Small intestine (tissue), 7 donors: ENCODE results near the gene GRHL1. TPM values are rescaled to one million over a fixed set of nuclear protein-coding genes. Genes with fewer than 3 reads are reported as not detected.
"Not testable (repeated sequence)": the region's sequence is repeated elsewhere in the genome, so short reads cannot be mapped to it uniquely, and the experiment has no call there.

ENCODE experiments used
- DNase-seq, 2 donors: peaks; one replicate each; pipeline versions ENCODE4 v3.0.0 to v3.0.0-alpha.2; 2013
- FAIRE-seq: peaks from 2 replicates; lab custom pipeline; 2012; peaks lifted over from hg19 to GRCh38; lab: Jason Lieb, UNC
- H3K27ac ChIP-seq, 3 donors: one replicate each; pipeline ENCODE4 v1.5.1; 2013; ENCODE audit warnings: low read length in 2 of 3, mild to moderate bottlenecking in 2 of 3, control low read depth in 1 of 3, inconsistent platforms in 1 of 3, low read depth in 1 of 3, moderate library complexity in 1 of 3
- H3K27me3 ChIP-seq, 3 donors: one replicate each; pipeline ENCODE4 v1.6.1; 2013; ENCODE audit warnings: low read length in 3 of 3, inconsistent platforms in 1 of 3; ENCODE audit not compliant: control insufficient read depth in 3 of 3, insufficient read depth in 3 of 3
- H3K36me3 ChIP-seq, 3 donors: one replicate each; pipeline ENCODE4 v1.6.1; 2013; ENCODE audit warnings: low read length in 3 of 3, inconsistent platforms in 1 of 3, low read depth in 1 of 3, mild to moderate bottlenecking in 1 of 3, moderate library complexity in 1 of 3; ENCODE audit not compliant: control insufficient read depth in 3 of 3, insufficient read depth in 2 of 3
- H3K4me1 ChIP-seq, 3 donors: one replicate each; pipeline ENCODE4 v1.6.1; 2013; ENCODE audit warnings: low read length in 2 of 3, inconsistent platforms in 1 of 3, low read depth in 1 of 3, mild to moderate bottlenecking in 1 of 3, moderate library complexity in 1 of 3; ENCODE audit not compliant: control insufficient read depth in 3 of 3, insufficient read depth in 2 of 3
- H3K4me3 ChIP-seq, 3 donors: one replicate each; pipeline ENCODE4 v1.5.1; 2013; ENCODE audit warnings: low read length in 3 of 3, control low read depth in 1 of 3, inconsistent platforms in 1 of 3, low read depth in 1 of 3, mild to moderate bottlenecking in 1 of 3, moderate library complexity in 1 of 3
- H3K9me3 ChIP-seq, 2 donors: one replicate each; pipeline ENCODE4 v1.6.1; 2013; ENCODE audit warnings: low read depth in 1 of 2, low read length in 1 of 2; ENCODE audit not compliant: control insufficient read depth in 2 of 2, insufficient read depth in 1 of 2
- WGBS, 3 donors: extraction: QIAGEN DNeasy Blood & Tissue Kit; methylation state at CpG; one replicate each; pipeline ENCODE4 v1.1.7; 2013; 5-methylcytosine and 5-hydroxymethylcytosine counted together
- polyA plus RNA-seq, 4 donors: library from polyadenylated mRNA; stranded (reverse) in 3 of 4; unstranded in 1 of 4; fragments of 200-250 nt in 3 of 4; fragments of 120-200 nt in 1 of 4; gene quantifications; one replicate each; pipeline versions ENCODE4 v1.2.1 to v1.2.3, GENCODE V29; 2013
- donor health status: healthy with polysubstance abuse.
- donor health status: control.
- donor health status: control.
- donor health status: Bipolar disorder and iron deficiency.
- donor health status: healthy.

Gene GRHL1
- polyA plus RNA-seq, 4 donors: 0.45 to 2.3 (median 0.64) TPM

DNA sequence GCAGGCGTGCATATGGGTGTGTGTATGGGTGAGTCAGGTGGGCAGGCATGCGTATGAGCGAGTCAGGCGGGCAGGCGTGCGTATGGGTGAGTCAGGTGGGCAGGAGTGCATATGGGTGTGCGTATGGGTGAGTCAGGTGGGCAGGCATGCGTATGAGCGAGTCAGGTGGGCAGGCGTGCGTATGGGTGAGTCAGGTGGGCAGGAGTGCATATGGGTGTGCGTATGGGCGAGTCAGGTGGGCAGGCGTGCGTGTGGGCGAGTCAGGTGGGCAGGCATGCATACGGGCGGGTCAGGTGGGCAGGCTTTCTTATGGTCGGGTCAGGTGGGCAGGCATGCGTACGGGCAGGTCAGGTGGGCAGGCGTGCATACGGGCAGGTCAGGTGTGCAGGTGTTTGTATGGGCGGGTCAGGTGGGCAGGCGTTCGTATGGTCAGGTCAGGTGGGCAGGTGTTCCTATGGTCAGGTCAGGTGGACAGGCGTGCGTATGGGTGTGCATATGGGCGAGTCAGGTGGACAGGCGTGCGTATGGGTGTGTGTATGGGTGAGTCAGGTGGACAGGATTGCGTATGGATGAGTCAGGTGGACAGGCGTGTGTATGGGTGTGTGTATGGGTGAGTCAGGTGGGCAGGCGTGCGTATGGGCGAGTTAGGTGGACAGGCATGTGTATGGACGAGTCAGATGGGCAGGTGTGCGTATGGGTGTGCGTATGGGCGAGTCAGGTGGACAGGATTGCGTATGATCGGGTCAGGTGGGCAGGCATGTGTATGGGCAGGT, 63.1 kb downstream of the GRHL1 start:
- Histone ChIP-seq H3K36me3 (no peaks in the 10 kb centered on the region), H3K4me3 (no peak overlapping the region), H3K9me3 (peaks cover 0 to 19% of the 10 kb centered on the region in 2 donors), H3K27ac (no peak overlapping the region), H3K4me1 (no peaks in the 10 kb centered on the region), H3K27me3 (no peaks in the 10 kb centered on the region)
- FAIRE-seq (no peak), DNase-seq (no peak)
- 84 to 94% (median 87%) methylated on average over 42 of the region's 42 CpGs for WGBS, 3 donors

DNA sequence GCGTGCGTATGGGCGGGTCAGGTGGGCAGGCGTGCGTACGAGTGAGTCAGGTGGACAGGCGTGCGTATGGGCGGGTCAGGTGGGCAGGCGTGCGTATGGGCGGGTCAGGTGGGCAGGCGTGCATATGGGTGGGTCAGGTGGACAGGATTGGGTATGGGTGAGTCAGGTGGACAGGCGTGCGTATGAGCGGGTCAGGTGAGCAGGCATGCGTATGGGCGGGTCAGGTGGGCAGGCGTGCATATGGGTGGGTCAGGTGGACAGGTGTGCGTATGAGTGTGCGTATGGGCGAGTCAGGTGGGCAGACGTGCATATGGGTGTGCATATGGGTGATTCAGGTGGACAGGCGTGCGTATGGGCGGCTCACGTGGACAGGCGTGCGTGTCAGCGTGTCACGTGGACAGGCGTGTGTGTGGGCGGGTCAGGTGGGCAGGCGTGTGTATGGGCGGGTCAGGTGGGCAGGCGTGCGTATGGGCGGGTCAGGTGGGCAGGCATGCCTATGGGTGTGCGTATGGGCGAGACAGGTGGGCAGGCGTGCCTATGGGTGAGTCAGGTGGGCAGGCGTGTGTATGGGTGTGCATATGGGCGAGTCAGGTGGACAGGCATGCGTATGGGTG, 64.0 kb downstream of the GRHL1 start:
- not testable (repeated sequence) for DNase-seq, H3K4me3 ChIP-seq, H3K36me3 ChIP-seq, H3K4me1 ChIP-seq, FAIRE-seq, H3K27ac ChIP-seq, H3K27me3 ChIP-seq
- peaks cover 0 to 19% of the 10 kb centered on the region in 2 donors for H3K9me3 ChIP-seq
- WGBS, 3 donors: 95 to 97% (median 96%) methylated on average over 39 to 44 of the region's 44 CpGs

DNA sequence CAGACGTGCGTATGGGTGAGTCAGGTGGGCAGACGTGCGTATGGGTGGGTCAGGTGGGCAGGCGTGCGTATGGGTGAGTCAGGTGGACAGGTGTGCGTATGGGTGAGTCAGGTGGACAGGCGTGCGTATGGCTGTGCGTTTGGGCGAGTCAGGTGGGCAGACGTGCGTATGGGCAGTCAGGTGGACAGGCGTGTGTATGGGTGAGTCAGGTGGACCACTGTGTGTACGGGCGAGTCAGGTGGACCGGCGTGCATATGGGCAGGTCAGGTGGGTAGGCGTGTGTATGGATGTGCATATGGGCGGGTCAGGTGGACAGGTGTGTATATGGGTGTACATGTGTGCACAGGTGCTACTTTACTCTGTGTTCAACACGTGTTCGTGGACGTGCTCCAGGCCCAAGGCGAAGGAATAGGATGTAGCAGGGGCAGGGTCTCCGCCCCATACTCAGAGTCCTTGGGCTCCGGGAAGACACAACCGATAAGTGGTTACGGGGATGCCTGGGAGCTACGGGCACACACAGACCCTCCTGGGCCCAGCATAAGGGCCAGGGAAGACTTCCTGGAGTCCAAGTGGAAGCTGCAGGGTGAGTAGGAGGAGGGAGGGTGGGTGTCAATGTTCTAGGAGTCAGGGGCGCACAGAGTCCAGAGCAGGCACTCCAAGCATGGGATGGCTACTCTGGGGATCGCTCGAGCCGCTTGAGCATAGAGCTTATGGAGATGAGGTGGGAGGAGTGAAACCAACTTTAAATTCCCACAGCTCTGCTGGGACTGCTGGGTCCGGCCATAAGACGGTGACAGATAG, 64.7 kb downstream of the GRHL1 start:
- Histone ChIP-seq H3K9me3 (peaks cover 0 to 19% of the 10 kb centered on the region in 2 donors), H3K4me1 (no peaks in the 10 kb centered on the region), H3K36me3 (no peaks in the 10 kb centered on the region), H3K27me3 (no peaks in the 10 kb centered on the region), H3K27ac (no peak overlapping the region), H3K4me3 (no peak overlapping the region)
- WGBS, 3 donors: 87 to 92% (median 91%) methylated on average over 35 of the region's 35 CpGs
- FAIRE-seq (no peak), DNase-seq (no peak)

DNA sequence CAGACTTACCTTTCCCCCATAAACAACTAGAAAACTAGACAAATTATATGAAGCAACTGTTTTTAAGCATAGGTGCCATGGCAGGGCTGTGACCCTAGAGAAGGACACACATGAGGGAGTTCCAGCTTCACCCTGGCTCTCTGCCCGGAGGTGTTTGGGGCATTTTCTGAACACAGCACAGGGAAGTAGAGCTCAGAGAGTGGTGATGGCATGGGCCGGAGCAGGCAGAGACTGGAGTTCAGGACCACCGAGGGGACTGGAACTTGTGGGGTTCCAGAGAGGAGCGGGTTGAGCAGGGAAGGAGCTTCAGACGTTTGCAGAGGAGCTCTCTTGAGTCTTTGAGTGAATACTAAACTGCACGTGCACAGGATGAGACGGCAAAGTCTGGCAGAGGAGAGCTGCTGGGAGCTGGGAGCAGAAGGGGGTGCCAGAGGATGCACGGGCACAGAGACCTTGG, 65.3 kb downstream of the GRHL1 start:
- no peaks in the 10 kb centered on the region for H3K27me3 ChIP-seq
- peaks cover 0 to 19% of the 10 kb centered on the region in 2 donors for H3K9me3 ChIP-seq
- FAIRE-seq: no peak
- H3K36me3 ChIP-seq: no peaks in the 10 kb centered on the region
- H3K27ac ChIP-seq: no peak overlapping the region
- no peak overlapping the region for H3K4me3 ChIP-seq
- DNase-seq: no peak
- WGBS, 3 donors: 85 to 87% (median 87%) methylated on average over 8 of the region's 8 CpGs
- H3K4me1 ChIP-seq: no peaks in the 10 kb centered on the region

DNA sequence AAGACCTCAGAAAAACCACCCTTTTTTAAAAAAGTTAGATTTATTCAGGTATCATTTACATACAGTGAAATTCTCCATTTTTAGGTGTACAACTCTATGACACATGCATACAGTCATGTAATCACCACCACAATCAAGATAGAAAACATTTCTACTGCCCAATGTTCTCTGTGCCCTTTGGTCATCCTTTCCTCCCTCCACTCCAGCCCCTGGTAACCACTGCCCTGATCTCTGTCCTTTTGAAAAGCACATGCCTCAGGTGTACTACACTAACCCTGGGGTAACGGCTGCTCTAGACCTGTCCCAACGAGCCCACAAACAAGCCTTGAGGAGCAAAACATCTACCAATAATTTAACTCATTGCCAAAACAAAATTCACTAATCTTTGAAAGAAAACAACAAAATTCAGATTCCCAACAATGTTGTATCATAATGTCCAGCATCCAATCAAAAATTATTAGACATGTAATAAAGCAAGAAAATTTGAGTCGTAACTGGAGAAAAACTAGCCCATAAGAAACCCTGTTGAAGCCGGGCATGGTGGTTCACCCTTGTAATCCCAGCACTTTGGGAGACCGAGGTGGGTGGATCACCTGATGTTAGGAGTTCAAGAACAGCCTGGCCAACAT, 65.9 kb downstream of the GRHL1 start:
- no peak overlapping the region for H3K4me3 ChIP-seq
- no peak for FAIRE-seq
- no peaks in the 10 kb centered on the region for H3K36me3 ChIP-seq
- DNase-seq: no peak
- H3K27me3 ChIP-seq: no peaks in the 10 kb centered on the region
- WGBS, 3 donors: 89 to 92% (median 89%) methylated on average over 5 of the region's 5 CpGs
- peaks cover 0 to 19% of the 10 kb centered on the region in 2 donors for H3K9me3 ChIP-seq
- no peak overlapping the region for H3K27ac ChIP-seq
- peaks cover 0 to 5% (median 0%) of the 10 kb centered on the region in 3 donors for H3K4me1 ChIP-seq

DNA sequence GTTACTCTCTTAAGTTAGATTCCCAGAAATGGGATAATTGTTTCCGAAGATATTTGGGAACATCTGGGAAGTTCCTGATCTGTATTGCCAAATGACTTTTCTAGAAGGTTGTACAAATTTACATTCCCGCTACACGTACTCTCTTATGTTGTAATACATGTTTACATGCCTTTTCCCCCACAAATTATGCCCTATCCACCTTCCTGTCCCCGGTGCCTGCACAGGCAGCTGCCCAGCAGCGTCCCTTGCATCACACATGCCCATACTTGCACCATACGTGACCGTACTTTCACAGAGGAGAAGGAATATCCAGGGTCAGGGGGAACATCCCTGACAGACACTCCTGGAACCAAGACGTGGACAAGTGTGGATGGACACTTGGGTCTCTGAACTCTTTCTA, 67.7 kb downstream of the GRHL1 start:
- FAIRE-seq: no peak
- H3K27ac ChIP-seq: no peak overlapping the region

DNA sequence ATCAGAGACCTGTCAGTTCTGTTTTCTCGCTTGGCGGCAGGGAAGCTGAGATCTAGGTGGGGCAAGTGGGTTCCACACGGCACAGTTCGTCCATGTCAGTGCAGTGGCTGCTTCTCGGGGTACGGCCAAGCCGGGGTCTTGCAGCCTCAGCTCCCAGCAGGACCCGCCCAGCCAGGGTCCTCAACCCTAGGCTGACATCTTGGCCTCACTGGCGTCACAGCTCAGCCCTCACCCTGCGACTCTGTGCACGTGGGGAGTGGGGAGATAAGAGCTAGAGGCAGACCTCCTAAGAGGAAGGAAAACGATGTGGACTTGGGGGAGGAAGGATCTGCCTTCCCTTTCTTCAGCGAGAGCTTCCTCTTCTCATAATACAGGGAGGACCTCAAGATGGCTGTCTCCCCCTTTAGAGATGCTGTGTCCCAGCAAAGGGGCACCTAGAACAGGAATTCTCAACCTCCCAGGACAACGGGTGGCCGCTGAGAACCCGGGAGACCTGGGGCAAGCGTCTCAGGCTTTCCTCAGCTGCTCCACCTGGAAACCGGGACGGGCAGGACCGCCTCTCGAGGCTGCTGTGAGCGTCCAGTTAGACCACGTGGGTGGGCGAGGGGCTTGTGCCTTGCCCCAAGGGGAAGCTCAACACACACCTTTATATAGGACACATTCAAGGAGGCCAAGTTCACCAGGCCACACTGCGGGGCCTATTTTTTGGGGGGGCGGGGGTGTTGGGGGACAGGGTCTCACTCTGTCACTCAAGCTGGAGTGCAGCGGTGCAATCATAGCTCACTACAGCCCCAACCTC, 68.3 kb downstream of the GRHL1 start:
- H3K36me3 ChIP-seq: no peaks in the 10 kb centered on the region
- 80 to 86% (median 82%) methylated on average over 27 of the region's 27 CpGs for WGBS, 3 donors
- H3K27me3 ChIP-seq: peaks cover 0 to 2% (median 0%) of the 10 kb centered on the region in 3 donors
- no peak overlapping the region for H3K27ac ChIP-seq
- FAIRE-seq: no peak
- H3K9me3 ChIP-seq: peaks cover 0 to 19% of the 10 kb centered on the region in 2 donors
- H3K4me3 ChIP-seq: no peak overlapping the region
- DNase-seq: no peak
- H3K4me1 ChIP-seq: peaks cover 0 to 19% (median 2%) of the 10 kb centered on the region in 3 donors

More for the DNA sequence above, 67.7 kb downstream of the GRHL1 start:
- 70 to 76% (median 72%) methylated on average over 8 of the region's 8 CpGs for WGBS, 3 donors
- Histone ChIP-seq H3K27me3 (peaks cover 0 to 2% (median 0%) of the 10 kb centered on the region in 3 donors), H3K4me3 (no peak overlapping the region), H3K4me1 (peaks cover 0 to 19% (median 2%) of the 10 kb centered on the region in 3 donors), H3K9me3 (peaks cover 0 to 19% of the 10 kb centered on the region in 2 donors), H3K36me3 (no peaks in the 10 kb centered on the region)
- DNase-seq: no peak
